GM12864 (cell line): ENCODE measurements around the gene MAB21L3.

Experiments
- DNase-seq: peaks from one replicate; pipeline ENCODE4 v3.0.0-alpha.2; 2011; ENCODE audit warnings: low read depth
- H3K4me3 ChIP-seq: 2 replicates; pipeline ENCODE4 v1.5.1; 2011; ENCODE audit warnings: mild to moderate bottlenecking, low read depth, low read length, control low read depth
- TF ChIP-seq, protein P1 (sequence below): IDR thresholded peaks from 2 replicates; pipeline ENCODE4 v1.5.1; 2011; ENCODE audit warnings: low read depth, mild to moderate bottlenecking, moderate library complexity, low read length, control low read depth, inconsistent platforms; ENCODE audit errors: missing control alignments

MAB21L3 gene

DNA sequence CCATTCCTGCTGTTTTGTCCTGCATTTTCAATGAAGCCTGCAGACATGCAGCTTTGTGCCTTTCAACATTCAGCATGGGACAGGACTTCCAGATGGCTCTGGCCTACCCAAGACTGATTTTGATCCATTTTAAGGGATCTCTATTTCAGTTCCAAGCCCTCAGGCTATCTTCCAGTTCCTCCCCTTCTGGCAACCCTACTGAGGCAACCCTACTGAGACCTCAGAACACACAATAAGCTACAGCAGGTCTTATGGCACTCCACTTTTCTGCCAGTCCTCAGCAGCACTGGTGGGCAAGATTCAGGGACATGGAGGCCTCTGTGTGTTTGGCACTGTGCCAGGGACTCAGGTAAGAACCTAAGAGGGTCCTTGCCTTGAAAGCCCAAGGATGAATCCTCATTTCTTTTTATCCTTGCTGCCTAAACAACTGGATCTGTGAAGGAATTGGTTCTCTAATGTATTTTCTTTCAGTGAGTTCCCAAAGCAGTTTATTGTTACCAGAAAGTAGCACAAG is 50.7 kb downstream of the MAB21L3 start:
- TF ChIP-seq, protein P1, sequence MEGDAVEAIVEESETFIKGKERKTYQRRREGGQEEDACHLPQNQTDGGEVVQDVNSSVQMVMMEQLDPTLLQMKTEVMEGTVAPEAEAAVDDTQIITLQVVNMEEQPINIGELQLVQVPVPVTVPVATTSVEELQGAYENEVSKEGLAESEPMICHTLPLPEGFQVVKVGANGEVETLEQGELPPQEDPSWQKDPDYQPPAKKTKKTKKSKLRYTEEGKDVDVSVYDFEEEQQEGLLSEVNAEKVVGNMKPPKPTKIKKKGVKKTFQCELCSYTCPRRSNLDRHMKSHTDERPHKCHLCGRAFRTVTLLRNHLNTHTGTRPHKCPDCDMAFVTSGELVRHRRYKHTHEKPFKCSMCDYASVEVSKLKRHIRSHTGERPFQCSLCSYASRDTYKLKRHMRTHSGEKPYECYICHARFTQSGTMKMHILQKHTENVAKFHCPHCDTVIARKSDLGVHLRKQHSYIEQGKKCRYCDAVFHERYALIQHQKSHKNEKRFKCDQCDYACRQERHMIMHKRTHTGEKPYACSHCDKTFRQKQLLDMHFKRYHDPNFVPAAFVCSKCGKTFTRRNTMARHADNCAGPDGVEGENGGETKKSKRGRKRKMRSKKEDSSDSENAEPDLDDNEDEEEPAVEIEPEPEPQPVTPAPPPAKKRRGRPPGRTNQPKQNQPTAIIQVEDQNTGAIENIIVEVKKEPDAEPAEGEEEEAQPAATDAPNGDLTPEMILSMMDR, result no peak
- no peak overlapping the region for H3K4me3 ChIP-seq
- DNase-seq, result no peak

DNA sequence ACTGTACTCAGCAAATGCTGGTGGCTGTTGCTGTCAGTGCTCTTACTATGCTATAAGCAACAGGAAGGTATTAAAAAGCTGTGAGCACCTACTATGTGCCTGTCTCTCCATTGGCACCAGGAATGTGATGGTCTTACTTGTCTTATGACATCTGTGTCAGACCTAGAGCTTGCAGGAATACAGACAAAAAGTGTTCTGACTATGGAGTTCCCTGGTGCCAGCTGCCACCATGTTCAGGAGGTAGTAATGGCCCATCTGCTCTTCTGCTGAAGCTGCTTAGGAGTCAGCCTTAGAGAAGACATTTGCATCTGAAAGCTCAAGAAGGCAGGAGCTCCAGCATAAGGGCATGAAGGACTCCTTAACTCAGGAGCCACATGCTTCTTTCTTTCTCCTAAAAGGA is 52.3 kb downstream of the MAB21L3 start:
- no peak for DNase-seq
- TF ChIP-seq, protein P1, result no peak
- no peak overlapping the region for H3K4me3 ChIP-seq

DNA sequence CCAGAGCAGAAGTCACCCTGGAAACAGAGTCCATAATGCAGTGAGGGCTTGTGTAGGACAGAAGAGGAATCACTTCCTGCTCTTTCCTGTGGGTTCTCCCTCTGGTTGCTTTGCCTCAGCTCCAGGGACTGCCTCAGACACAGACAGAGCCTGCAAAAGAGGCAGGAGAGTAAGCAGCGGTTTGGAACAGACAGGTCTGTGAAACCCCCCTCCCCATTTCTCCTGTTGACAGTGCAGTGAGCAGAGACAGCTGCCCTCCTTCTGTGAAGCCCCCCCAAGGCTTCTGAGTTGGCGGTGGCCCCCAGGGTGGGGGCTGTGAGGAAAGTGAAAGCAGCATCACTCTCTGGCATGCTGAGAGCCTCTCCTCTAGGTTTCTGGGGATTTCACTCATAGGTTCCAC is 53.0 kb downstream of the MAB21L3 start:
- DNase-seq, result no peak
- TF ChIP-seq, protein P1, result no peak
- no peak overlapping the region for H3K4me3 ChIP-seq

DNA sequence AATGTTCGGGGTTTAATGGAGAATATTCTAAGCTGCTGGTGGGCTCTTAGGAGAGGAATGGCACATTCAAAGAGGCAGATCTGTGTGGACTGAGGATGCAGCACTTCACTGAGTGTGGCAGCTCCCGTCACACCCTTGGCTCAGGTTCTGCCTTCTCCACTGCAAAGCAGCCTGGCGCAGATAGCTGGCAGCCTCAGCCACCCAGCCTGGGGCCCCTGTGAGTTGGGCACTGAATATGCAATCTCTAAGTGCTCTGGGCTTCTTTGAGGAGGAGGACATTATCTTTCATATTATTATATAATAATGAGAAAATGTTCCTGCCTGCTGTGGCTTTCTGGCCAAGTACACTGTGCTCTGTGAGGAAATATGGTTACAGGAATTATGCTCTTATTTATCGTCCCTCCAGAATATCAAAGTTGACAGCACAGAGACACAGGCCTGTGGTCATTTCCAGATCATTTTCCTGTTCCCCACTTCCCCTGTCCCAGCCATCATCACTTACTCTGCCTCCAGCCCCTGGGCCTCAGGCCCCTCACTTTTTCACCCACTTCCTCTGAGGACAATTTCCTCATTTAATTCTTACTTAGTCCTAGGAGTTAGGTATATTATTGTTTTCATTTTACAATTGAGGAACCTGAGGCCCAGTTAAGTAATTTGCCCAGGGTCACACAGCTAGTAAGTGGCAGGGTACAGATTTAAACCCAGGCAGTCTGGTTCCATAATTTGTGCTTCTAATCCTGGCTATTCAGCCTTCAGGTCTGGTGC is 53.6 kb downstream of the MAB21L3 start:
- TF ChIP-seq, protein P1, result no peak
- DNase-seq, result no peak
- H3K4me3 ChIP-seq, result no peak overlapping the region

DNA sequence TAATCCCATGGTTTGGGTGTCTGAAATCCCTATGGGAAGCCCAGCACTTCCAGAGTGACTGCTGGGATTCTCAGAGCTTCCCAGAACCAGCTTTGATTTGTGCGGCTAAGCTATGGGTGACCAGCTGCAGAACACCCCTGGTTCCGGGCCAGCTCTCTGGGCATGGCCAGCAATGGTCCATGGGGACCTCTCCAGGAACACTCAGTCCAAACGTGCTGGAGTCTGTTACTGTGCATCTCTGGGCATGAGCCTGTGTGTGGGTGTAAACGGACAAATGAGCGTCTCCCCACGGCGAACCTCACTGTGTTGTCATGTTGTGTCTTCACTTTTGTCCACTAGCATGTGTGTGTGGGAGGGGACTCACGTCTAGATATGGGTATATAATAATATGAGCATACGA is 54.4 kb downstream of the MAB21L3 start:
- no peak overlapping the region for H3K4me3 ChIP-seq
- TF ChIP-seq, protein P1, result no peak
- no peak for DNase-seq

DNA sequence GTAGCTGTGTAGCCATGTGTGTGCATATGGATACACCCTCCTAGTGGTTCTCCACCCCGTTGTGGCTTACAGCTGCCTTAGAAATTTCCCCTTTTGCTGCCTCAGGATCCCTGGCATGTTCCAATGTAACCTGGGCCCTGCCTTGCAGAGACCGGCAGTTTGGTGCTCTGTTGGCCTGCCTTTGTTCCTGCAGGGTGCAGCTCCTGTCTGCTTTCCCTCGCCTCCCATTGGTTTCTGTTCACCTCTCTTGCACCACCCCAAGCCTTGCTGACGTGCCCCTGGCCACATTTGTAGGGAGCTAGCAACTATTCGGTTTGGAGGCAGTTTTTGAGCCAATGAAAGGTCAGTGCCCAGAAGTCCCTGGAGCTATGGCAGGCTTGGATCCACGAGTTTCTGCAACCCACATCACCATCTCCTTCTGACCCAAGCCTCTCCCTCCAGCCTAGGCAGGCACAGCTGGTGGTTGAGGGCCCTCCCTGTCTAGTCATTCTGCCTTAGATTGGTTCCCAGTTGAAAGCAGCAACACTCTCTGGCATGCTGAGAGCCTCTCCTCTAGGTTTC is 54.9 kb downstream of the MAB21L3 start:
- TF ChIP-seq, protein P1, result no peak
- no peak overlapping the region for H3K4me3 ChIP-seq
- DNase-seq, result no peak

DNA sequence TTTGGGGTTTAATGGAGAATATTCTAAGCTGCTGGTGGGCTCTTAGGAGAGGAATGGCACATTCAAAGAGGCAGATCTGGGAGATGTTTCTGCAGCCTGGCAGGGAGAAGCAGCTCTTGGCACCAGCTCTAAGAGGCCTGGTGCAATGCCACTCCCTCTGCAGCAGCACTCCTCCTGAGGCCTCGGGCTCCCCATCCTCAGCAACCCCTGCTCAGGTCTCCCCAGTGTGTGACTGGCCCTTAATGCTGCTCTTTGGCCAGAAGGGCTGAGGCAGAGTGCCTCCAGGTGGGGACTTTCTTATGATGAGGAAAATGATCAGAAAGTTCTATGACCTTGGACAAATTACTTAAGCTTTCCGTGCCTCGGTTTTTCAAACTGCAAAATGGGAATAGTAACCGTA is 55.5 kb downstream of the MAB21L3 start:
- TF ChIP-seq, protein P1, result no peak
- H3K4me3 ChIP-seq, result no peak overlapping the region
- DNase-seq, result no peak
